ENCODE data around the gene SSBP2. TPM values are rescaled to one million over a fixed set of nuclear protein-coding genes. Genes with fewer than 3 reads are reported as not detected.

SSBP2 gene
- total and polyA plus RNA-seq, 2 of the 8 experiments (the other 6 are each of a cell fraction or from before 2014, with no cell fraction given), result 21.5 to 36.2 TPM

DNA sequence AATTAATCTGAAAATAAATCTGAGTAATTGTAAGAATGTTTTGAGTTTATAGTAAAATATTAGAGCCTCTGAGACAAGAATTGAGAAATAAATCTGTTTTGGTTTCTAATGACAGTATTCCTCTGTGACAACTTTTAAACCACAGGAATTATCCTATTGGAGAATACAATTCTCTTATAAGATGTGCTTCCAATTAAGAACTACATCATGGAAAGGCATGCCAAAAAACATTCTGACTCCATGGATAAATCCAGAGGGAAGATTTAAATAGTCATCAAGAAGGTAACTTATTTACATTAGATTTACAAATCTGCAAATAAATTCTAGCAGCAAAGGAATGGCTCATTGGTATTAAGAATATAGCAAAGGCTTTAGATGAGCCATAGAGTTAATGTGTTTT, 178.7 kb downstream of the SSBP2 start (continued):
- TF ChIP-seq, protein P1, sequence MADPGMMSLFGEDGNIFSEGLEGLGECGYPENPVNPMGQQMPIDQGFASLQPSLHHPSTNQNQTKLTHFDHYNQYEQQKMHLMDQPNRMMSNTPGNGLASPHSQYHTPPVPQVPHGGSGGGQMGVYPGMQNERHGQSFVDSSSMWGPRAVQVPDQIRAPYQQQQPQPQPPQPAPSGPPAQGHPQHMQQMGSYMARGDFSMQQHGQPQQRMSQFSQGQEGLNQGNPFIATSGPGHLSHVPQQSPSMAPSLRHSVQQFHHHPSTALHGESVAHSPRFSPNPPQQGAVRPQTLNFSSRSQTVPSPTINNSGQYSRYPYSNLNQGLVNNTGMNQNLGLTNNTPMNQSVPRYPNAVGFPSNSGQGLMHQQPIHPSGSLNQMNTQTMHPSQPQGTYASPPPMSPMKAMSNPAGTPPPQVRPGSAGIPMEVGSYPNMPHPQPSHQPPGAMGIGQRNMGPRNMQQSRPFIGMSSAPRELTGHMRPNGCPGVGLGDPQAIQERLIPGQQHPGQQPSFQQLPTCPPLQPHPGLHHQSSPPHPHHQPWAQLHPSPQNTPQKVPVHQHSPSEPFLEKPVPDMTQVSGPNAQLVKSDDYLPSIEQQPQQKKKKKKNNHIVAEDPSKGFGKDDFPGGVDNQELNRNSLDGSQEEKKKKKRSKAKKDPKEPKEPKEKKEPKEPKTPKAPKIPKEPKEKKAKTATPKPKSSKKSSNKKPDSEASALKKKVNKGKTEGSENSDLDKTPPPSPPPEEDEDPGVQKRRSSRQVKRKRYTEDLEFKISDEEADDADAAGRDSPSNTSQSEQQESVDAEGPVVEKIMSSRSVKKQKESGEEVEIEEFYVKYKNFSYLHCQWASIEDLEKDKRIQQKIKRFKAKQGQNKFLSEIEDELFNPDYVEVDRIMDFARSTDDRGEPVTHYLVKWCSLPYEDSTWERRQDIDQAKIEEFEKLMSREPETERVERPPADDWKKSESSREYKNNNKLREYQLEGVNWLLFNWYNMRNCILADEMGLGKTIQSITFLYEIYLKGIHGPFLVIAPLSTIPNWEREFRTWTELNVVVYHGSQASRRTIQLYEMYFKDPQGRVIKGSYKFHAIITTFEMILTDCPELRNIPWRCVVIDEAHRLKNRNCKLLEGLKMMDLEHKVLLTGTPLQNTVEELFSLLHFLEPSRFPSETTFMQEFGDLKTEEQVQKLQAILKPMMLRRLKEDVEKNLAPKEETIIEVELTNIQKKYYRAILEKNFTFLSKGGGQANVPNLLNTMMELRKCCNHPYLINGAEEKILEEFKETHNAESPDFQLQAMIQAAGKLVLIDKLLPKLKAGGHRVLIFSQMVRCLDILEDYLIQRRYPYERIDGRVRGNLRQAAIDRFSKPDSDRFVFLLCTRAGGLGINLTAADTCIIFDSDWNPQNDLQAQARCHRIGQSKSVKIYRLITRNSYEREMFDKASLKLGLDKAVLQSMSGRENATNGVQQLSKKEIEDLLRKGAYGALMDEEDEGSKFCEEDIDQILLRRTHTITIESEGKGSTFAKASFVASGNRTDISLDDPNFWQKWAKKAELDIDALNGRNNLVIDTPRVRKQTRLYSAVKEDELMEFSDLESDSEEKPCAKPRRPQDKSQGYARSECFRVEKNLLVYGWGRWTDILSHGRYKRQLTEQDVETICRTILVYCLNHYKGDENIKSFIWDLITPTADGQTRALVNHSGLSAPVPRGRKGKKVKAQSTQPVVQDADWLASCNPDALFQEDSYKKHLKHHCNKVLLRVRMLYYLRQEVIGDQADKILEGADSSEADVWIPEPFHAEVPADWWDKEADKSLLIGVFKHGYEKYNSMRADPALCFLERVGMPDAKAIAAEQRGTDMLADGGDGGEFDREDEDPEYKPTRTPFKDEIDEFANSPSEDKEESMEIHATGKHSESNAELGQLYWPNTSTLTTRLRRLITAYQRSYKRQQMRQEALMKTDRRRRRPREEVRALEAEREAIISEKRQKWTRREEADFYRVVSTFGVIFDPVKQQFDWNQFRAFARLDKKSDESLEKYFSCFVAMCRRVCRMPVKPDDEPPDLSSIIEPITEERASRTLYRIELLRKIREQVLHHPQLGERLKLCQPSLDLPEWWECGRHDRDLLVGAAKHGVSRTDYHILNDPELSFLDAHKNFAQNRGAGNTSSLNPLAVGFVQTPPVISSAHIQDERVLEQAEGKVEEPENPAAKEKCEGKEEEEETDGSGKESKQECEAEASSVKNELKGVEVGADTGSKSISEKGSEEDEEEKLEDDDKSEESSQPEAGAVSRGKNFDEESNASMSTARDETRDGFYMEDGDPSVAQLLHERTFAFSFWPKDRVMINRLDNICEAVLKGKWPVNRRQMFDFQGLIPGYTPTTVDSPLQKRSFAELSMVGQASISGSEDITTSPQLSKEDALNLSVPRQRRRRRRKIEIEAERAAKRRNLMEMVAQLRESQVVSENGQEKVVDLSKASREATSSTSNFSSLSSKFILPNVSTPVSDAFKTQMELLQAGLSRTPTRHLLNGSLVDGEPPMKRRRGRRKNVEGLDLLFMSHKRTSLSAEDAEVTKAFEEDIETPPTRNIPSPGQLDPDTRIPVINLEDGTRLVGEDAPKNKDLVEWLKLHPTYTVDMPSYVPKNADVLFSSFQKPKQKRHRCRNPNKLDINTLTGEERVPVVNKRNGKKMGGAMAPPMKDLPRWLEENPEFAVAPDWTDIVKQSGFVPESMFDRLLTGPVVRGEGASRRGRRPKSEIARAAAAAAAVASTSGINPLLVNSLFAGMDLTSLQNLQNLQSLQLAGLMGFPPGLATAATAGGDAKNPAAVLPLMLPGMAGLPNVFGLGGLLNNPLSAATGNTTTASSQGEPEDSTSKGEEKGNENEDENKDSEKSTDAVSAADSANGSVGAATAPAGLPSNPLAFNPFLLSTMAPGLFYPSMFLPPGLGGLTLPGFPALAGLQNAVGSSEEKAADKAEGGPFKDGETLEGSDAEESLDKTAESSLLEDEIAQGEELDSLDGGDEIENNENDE (IDR thresholded peaks at IDR 0.05; ENCODE audit: insufficient replicate concordance, low read length), result no peak
- TF ChIP-seq CREB1 (IDR thresholded peaks at IDR 0.05), result no peak
- no peak for TF ChIP-seq POLR2A (IDR thresholded peaks at IDR 0.05; ENCODE audit: control extremely low read depth in 1 of 2, low read depth in 2 of 2, low read length in 2 of 2)
- TF ChIP-seq KDM5A (IDR thresholded peaks at IDR 0.05; ENCODE audit: low read length), result no peak
- TF ChIP-seq SP1 (IDR thresholded peaks at IDR 0.05; ENCODE audit: low read depth, low read length), result no peak
- TF ChIP-seq TAF7 (optimal IDR thresholded peaks at IDR 0.05; ENCODE audit: borderline replicate concordance, low read depth, low read length), result no peak
